ENCODE results near the gene CSMD2. TPM values are rescaled to one million over a fixed set of nuclear protein-coding genes. Genes with fewer than 3 reads are reported as not detected.

CSMD2 gene
- total RNA-seq, 2 experiments from 2014 or later = not detected

GRCh38 chr1:33501774-33502173, 663.3 kb downstream of the CSMD2 start:
- no peak overlapping the region for H3K4me2 ChIP-seq (ENCODE audit: low read length)
- H3K4me3 ChIP-seq (ENCODE audit: low read depth, low read length, poor library complexity, severe bottlenecking) = no peak overlapping the region
- intact Hi-C loops (cut with micrococcal nuclease; ENCODE audit: unreplicated experiment) = no loop called here
- no peak overlapping the region for H3K27ac ChIP-seq (ENCODE audit: low read depth, low read length, poor library complexity, severe bottlenecking)
- H3K9me3 ChIP-seq (ENCODE audit: low read length) = no peaks in the 10 kb centered on the region
- ChIA-PET CTCF (ENCODE audit: unreplicated experiment) (no interaction called here), POLR2A (no interaction called here)
- no TSS peak for BruUV-seq (replicated peaks)
- H2AFZ ChIP-seq (ENCODE audit: low read length) = no peak overlapping the region
- peaks cover 8% of the 10 kb centered on the region for H3K4me1 ChIP-seq (ENCODE audit: insufficient read depth, low read length, poor library complexity, severe bottlenecking)
- TF ChIP-seq CTCF (conservative IDR thresholded peaks at IDR 0.05; ENCODE audit: low read length) (no peak), EZH2phosphoT487 (IDR thresholded peaks at IDR 0.05; ENCODE audit: borderline replicate concordance, low read depth, low read length) (no peak)
- no peaks in the 10 kb centered on the region for H3K36me3 ChIP-seq (ENCODE audit: insufficient read depth, low read length)
- no peaks in the 10 kb centered on the region for H3K9me2 ChIP-seq (ENCODE audit: insufficient read depth, low read length)
- H3K79me2 ChIP-seq (ENCODE audit: insufficient read depth, low read depth, low read length) = no peaks in the 10 kb centered on the region
- H4K20me1 ChIP-seq (ENCODE audit: insufficient read depth, low read length) = no peaks in the 10 kb centered on the region
- DNase-seq (ENCODE audit: low spot score) = no peak

GRCh38 chr1:33501309-33501708, 663.7 kb downstream of the CSMD2 start:
- H3K4me2 ChIP-seq (ENCODE audit: low read length) = no peak overlapping the region
- intact Hi-C loops (cut with micrococcal nuclease; ENCODE audit: unreplicated experiment) = no loop called here
- H3K4me3 ChIP-seq (ENCODE audit: low read depth, low read length, poor library complexity, severe bottlenecking) = no peak overlapping the region
- CTCF ChIA-PET (ENCODE audit: unreplicated experiment) = no interaction called here
- H3K9me3 ChIP-seq (ENCODE audit: low read length) = no peaks in the 10 kb centered on the region
- peaks cover 8% of the 10 kb centered on the region for H3K4me1 ChIP-seq (ENCODE audit: insufficient read depth, low read length, poor library complexity, severe bottlenecking)
- no peaks in the 10 kb centered on the region for H4K20me1 ChIP-seq (ENCODE audit: insufficient read depth, low read length)
- TF ChIP-seq EZH2phosphoT487 (IDR thresholded peaks at IDR 0.05; ENCODE audit: borderline replicate concordance, low read depth, low read length) (no peak), CTCF (conservative IDR thresholded peaks at IDR 0.05; ENCODE audit: low read length) (no peak)
- peak; percentile 1 for DNase-seq (ENCODE audit: low spot score)
- POLR2A ChIA-PET = no interaction called here
- no peaks in the 10 kb centered on the region for H3K79me2 ChIP-seq (ENCODE audit: insufficient read depth, low read depth, low read length)
- H3K36me3 ChIP-seq (ENCODE audit: insufficient read depth, low read length) = no peaks in the 10 kb centered on the region
- no peak overlapping the region for H2AFZ ChIP-seq (ENCODE audit: low read length)
- no peak overlapping the region for H3K27ac ChIP-seq (ENCODE audit: low read depth, low read length, poor library complexity, severe bottlenecking)
- no peaks in the 10 kb centered on the region for H3K9me2 ChIP-seq (ENCODE audit: insufficient read depth, low read length)
- no TSS peak for BruUV-seq (replicated peaks)

GRCh38 chr1:33500547-33500946, 664.5 kb downstream of the CSMD2 start:
- DNase-seq (ENCODE audit: low spot score) = no peak
- H3K9me3 ChIP-seq (ENCODE audit: low read length) = no peaks in the 10 kb centered on the region
- POLR2A ChIA-PET = no interaction called here

More at GRCh38 chr1:33500547-33500946, 664.5 kb downstream of the CSMD2 start:
- peaks cover 8% of the 10 kb centered on the region for H3K4me1 ChIP-seq (ENCODE audit: insufficient read depth, low read length, poor library complexity, severe bottlenecking)
- CTCF ChIA-PET (ENCODE audit: unreplicated experiment) = no interaction called here
- H3K27ac ChIP-seq (ENCODE audit: low read depth, low read length, poor library complexity, severe bottlenecking) = no peak overlapping the region
- H4K20me1 ChIP-seq (ENCODE audit: insufficient read depth, low read length) = no peaks in the 10 kb centered on the region
- no TSS peak for BruUV-seq (replicated peaks)
- intact Hi-C loops (cut with micrococcal nuclease; ENCODE audit: unreplicated experiment) = no loop called here
- no peak overlapping the region for H3K4me2 ChIP-seq (ENCODE audit: low read length)
- no peak overlapping the region for H3K4me3 ChIP-seq (ENCODE audit: low read depth, low read length, poor library complexity, severe bottlenecking)
- H3K79me2 ChIP-seq (ENCODE audit: insufficient read depth, low read depth, low read length) = no peaks in the 10 kb centered on the region
- no peaks in the 10 kb centered on the region for H3K9me2 ChIP-seq (ENCODE audit: insufficient read depth, low read length)
- no peak overlapping the region for H2AFZ ChIP-seq (ENCODE audit: low read length)
- TF ChIP-seq CTCF (conservative IDR thresholded peaks at IDR 0.05; ENCODE audit: low read length) (peak; percentile 65), EZH2phosphoT487 (IDR thresholded peaks at IDR 0.05; ENCODE audit: borderline replicate concordance, low read depth, low read length) (no peak)
- no peaks in the 10 kb centered on the region for H3K36me3 ChIP-seq (ENCODE audit: insufficient read depth, low read length)
